ENCODE measurements around the gene H2BW2. TPM values are rescaled to one million over a fixed set of nuclear protein-coding genes. Genes with fewer than 3 reads are reported as not detected.

H2BW2 gene
- polyA plus RNA-seq, 1 experiment, result not detected

DNA sequence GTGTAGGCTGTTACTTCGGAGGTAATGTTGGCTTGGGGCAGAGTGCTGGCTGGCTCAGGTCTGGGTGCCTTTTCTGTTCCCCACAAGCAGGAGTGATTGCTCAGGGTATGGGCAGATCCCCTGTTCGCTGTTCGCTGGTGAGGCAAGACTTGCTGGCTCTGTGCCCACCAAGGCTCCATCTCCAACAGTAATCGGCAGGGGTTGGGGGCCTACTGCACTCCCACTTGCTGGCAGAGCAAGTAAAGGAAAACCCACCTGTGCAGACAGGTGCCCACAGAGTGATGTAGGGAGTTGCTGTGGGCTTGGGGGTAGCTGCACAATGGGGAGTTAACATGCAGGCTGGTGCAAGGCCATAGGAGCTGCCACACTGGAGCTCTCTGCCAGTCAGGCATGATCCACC lies 44.3 kb downstream of the H2BW2 start:
- no peak for DNase-seq (ENCODE audit: low read depth, low spot score)
- POLR2A ChIA-PET, result no interaction called here
- CTCF ChIA-PET, result no interaction called here
- Histone ChIP-seq H3K4me3 (ENCODE audit: low read depth, low read length) (no peak overlapping the region), H3K9me3 (ENCODE audit: control insufficient read depth, insufficient read depth, low read length) (no peaks in the 10 kb centered on the region), H3K27ac (ENCODE audit: low read depth, low read length) (no peak overlapping the region), H3K27me3 (ENCODE audit: control insufficient read depth, insufficient read depth, low read length) (no peaks in the 10 kb centered on the region)
- TF ChIP-seq, protein P1, sequence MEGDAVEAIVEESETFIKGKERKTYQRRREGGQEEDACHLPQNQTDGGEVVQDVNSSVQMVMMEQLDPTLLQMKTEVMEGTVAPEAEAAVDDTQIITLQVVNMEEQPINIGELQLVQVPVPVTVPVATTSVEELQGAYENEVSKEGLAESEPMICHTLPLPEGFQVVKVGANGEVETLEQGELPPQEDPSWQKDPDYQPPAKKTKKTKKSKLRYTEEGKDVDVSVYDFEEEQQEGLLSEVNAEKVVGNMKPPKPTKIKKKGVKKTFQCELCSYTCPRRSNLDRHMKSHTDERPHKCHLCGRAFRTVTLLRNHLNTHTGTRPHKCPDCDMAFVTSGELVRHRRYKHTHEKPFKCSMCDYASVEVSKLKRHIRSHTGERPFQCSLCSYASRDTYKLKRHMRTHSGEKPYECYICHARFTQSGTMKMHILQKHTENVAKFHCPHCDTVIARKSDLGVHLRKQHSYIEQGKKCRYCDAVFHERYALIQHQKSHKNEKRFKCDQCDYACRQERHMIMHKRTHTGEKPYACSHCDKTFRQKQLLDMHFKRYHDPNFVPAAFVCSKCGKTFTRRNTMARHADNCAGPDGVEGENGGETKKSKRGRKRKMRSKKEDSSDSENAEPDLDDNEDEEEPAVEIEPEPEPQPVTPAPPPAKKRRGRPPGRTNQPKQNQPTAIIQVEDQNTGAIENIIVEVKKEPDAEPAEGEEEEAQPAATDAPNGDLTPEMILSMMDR (IDR thresholded peaks at IDR 0.05; ENCODE audit: low read depth, low read length), result no peak

DNA sequence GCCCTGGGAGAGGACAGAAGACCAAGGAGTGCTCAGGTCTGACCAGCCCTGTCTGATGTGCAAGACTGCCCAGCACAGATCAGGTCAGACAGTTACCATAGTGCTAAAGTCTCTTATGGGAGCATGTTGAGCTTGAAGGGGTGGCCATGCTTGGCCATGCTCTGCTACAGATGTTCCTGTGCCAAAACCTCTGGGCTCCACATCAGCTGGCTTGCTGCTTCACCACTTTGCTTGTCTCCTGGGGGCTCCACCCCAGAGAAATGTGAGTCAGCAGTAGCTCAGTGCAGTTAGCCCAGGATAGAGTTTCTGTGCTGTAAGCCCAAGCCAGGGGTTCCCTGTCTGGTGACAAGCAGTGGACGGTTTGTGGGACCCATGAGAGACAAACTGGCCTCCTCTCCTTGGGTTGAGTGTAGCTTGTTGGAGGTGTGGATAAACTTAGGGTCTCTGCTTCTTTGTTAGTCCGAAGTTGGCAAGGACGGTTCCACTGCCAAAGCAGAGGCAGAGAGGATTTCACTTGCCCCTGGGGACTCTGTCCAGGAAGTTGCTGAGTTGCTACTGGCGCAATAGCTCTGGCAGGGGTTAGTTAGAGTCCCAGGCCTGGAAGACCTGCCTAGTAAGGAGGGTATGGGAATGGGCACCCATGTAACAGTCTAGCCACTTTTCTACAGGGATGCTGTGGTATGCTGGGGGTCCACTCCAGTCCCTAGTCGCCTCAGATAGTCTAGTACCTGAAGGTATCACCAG lies 45.0 kb downstream of the H2BW2 start:
- DNase-seq (ENCODE audit: low read depth, low spot score), result no peak
- Histone ChIP-seq H3K4me3 (ENCODE audit: low read depth, low read length) (no peak overlapping the region), H3K27ac (ENCODE audit: low read depth, low read length) (no peak overlapping the region), H3K27me3 (ENCODE audit: control insufficient read depth, insufficient read depth, low read length) (no peaks in the 10 kb centered on the region), H3K9me3 (ENCODE audit: control insufficient read depth, insufficient read depth, low read length) (no peaks in the 10 kb centered on the region)
- POLR2A ChIA-PET, result no interaction called here
- TF ChIP-seq, protein P1 (IDR thresholded peaks at IDR 0.05; ENCODE audit: low read depth, low read length), result no peak
- CTCF ChIA-PET, result no interaction called here

DNA sequence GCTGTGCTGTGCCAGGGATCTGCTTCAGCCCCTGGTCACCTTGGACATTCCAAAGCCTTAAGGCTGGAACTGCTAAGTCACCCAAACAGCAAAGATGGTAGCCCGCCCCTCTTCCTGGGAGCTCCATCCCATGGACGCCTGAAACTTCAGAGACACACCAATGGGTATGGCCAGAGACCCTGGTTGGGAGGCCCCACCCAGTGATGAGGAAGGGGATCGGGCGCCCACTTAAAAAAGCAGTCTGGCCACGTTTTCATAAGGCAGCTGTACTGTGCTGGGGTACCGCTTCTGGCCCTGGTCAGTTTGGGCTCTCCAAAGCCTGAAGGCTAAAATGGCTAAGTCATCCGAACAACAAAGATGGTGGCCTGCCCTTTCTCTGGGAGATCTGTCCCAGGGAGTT lies 45.7 kb downstream of the H2BW2 start:
- ChIA-PET CTCF (no interaction called here), POLR2A (no interaction called here)
- no peak overlapping the region for H3K4me3 ChIP-seq (ENCODE audit: low read depth, low read length)

DNA sequence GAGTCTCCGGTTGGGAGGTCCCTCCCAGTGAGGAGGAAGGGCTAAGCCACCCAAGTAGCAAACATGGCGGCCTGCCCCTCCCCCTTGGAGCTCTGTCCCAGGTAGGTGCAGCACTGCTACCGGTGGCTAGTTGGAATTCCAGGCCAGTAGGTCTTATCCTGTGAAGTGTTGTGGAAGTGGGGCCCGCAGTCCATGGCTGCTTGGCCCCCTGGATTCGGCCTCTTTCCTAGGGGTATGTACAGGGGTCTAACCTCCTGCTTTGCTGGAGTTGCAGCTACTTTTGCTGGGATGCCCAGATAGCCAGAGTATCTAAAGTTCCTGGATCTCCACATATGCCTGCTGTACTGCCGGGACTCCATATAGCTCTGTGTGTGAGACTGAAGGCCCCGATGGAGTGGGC lies 46.2 kb downstream of the H2BW2 start:
- ChIA-PET POLR2A (no interaction called here), CTCF (no interaction called here)
- TF ChIP-seq, protein P1 (IDR thresholded peaks at IDR 0.05; ENCODE audit: low read depth, low read length), result no peak
- Histone ChIP-seq H3K4me3 (ENCODE audit: low read depth, low read length) (no peak overlapping the region), H3K27ac (ENCODE audit: low read depth, low read length) (no peak overlapping the region), H3K9me3 (ENCODE audit: control insufficient read depth, insufficient read depth, low read length) (no peaks in the 10 kb centered on the region), H3K27me3 (ENCODE audit: control insufficient read depth, insufficient read depth, low read length) (no peaks in the 10 kb centered on the region)
- no peak for DNase-seq (ENCODE audit: low read depth, low spot score)

More for the DNA sequence above, 45.7 kb downstream of the H2BW2 start:
- no peak for DNase-seq (ENCODE audit: low read depth, low spot score)
- no peaks in the 10 kb centered on the region for H3K27me3 ChIP-seq (ENCODE audit: control insufficient read depth, insufficient read depth, low read length)
- no peak overlapping the region for H3K27ac ChIP-seq (ENCODE audit: low read depth, low read length)
- no peaks in the 10 kb centered on the region for H3K9me3 ChIP-seq (ENCODE audit: control insufficient read depth, insufficient read depth, low read length)
- TF ChIP-seq, protein P1 (IDR thresholded peaks at IDR 0.05; ENCODE audit: low read depth, low read length), result no peak

Other genes with a start within 250 kb of the H2BW2 start
- gene RAB9B, start 207.7 kb upstream of the H2BW2 start, polyA plus RNA-seq (2011; rRNA removed), result 0.52 and 0.71 TPM in 2 replicates
- gene TMSB15B, start 77.3 kb upstream of the H2BW2 start, polyA plus RNA-seq (2011; rRNA removed), result 14.0 and 19.0 TPM in 2 replicates
- gene H2BW1, start 26.2 kb upstream of the H2BW2 start, polyA plus RNA-seq (2011; rRNA removed), result not detected in 2 replicates
- 4.4 and 7.1 TPM in 2 replicates for gene TMSB15C, start 36.3 kb downstream of the H2BW2 start, polyA plus RNA-seq (2011; rRNA removed)
- gene ZCCHC18, start 72.6 kb downstream of the H2BW2 start, polyA plus RNA-seq (2011; rRNA removed), result 1.9 and 2.1 TPM in 2 replicates
- 5.5 and 5.6 TPM in 2 replicates for gene SLC25A53, start 117.1 kb downstream of the H2BW2 start, polyA plus RNA-seq (2011; rRNA removed)
- gene FAM199X, start 126.5 kb downstream of the H2BW2 start, polyA plus RNA-seq (2011; rRNA removed), result 6.0 and 7.1 TPM in 2 replicates
- gene ESX1, start 215.0 kb downstream of the H2BW2 start, polyA plus RNA-seq (2011; rRNA removed), result not detected in 2 replicates